Left lung (tissue), 10 donors: ENCODE measurements around the gene OR4K5. TPM values are rescaled to one million over a fixed set of nuclear protein-coding genes. Genes with fewer than 3 reads are reported as not detected.

Experiments used
- ATAC-seq: fragments of 200-7000 bp; cut with Tn5 transposase; one replicate; pipeline ENCODE4 v1.9.1; 2020; ENCODE audit warnings: moderate library complexity
- DNase-seq, 4 donors: peaks; one replicate each; pipeline ENCODE4 v3.0.0-alpha.2; 2013 to 2020
- H3K27ac ChIP-seq, 2 donors: fragments of 200-600 bp; sonication (generic) in 1 of 2; one replicate each; pipeline versions ENCODE4 v1.5.0 to v1.8.0; 2020 to 2021
- H3K27me3 ChIP-seq, 2 donors: fragments of 200-600 bp; sonication (generic) in 1 of 2; one replicate each; pipeline versions ENCODE4 v1.5.0 to v1.8.0; 2020 to 2021
- H3K36me3 ChIP-seq, 2 donors: fragments of 200-600 bp; sonication (generic) in 1 of 2; one replicate each; pipeline versions ENCODE4 v1.5.0 to v1.8.0; 2020 to 2021
- H3K4me1 ChIP-seq, 2 donors: fragments of 200-600 bp; one replicate each; pipeline ENCODE4 v1.8.0; 2021
- H3K4me3 ChIP-seq, 2 donors: fragments of 200-600 bp; sonication (generic) in 1 of 2; one replicate each; pipeline versions ENCODE4 v1.5.0 to v1.8.0; 2020 to 2021; ENCODE audit warnings: mild to moderate bottlenecking in 1 of 2
- H3K9me3 ChIP-seq, 2 donors: fragments of 200-600 bp; sonication (generic) in 1 of 2; one replicate each; pipeline versions ENCODE4 v1.5.0 to v1.8.0; 2020 to 2021
- CTCF ChIP-seq, 2 donors: fragments of 200-600 bp; sonication (generic) in 1 of 2; IDR thresholded peaks; one replicate each; pipeline versions ENCODE4 v1.5.0 to v1.8.0; 2021; ENCODE audit warnings: antibody characterized with exemption in 2 of 2
- intact Hi-C, 2 donors: fragments of 100-400 bp; cut with DNase I; formaldehyde crosslinking; loops; one replicate each; pipeline versions ENCODE4 v1.11.2 to v1.14.2; 2022
- polyA plus RNA-seq, 6 donors: library from polyadenylated mRNA; unstranded; fragments of 120-200 nt; gene quantifications; one replicate each; pipeline ENCODE4 v1.2.1, GENCODE V29; 2013; ENCODE audit not compliant: insufficient read length in 6 of 6
- total RNA-seq, 2 donors: library from RNA; stranded (reverse); fragmentation: NEBNext Ultra II Directional; extraction: Animal tissue kit (Norgen Biotek cat#: 25700); gene quantifications; one replicate each; pipeline ENCODE4 v1.2.1, GENCODE V29; 2021
- donor health status: DM: no; HTN: yes; CAD: no.
- donor health status: DM: no; HTN: no; CAD: no.

The OR4K5 gene
- total and polyA plus RNA-seq, 8 donors, result not detected

- no peak for DNase-seq
- no peak overlapping the region for H3K4me3 ChIP-seq
- no peaks in the 10 kb centered on the region for H3K36me3 ChIP-seq
- intact Hi-C loops, result no loop called here
- ATAC-seq, result no peak
- H3K4me1 ChIP-seq, result no peaks in the 10 kb centered on the region
- H3K9me3 ChIP-seq, result peaks cover 0 to 35% of the 10 kb centered on the region in 2 donors
- H3K27ac ChIP-seq, result no peak overlapping the region
- H3K27me3 ChIP-seq, result no peaks in the 10 kb centered on the region
- TF ChIP-seq CTCF (IDR thresholded peaks at IDR 0.05), result no peak
Measured at GRCh38 chr14:19900999-19901398, 19.4 kb upstream of the OR4K5 start.

- intact Hi-C loops, result no loop called here
- Histone ChIP-seq H3K27ac (no peak overlapping the region), H3K4me1 (no peaks in the 10 kb centered on the region), H3K9me3 (peaks cover 0 to 20% of the 10 kb centered on the region in 2 donors), H3K4me3 (no peak overlapping the region), H3K36me3 (no peaks in the 10 kb centered on the region), H3K27me3 (no peaks in the 10 kb centered on the region)
- TF ChIP-seq CTCF (IDR thresholded peaks at IDR 0.05), result no peak
- DNase-seq (no peak), ATAC-seq (peak; percentile 22)
Measured at GRCh38 chr14:19902409-19902808, 18.0 kb upstream of the OR4K5 start.

GRCh38 chr14:19906665-19907064, 13.7 kb upstream of the OR4K5 start:
- Histone ChIP-seq H3K4me3 (no peak overlapping the region), H3K27ac (no peak overlapping the region), H3K27me3 (no peaks in the 10 kb centered on the region), H3K36me3 (no peaks in the 10 kb centered on the region), H3K4me1 (no peaks in the 10 kb centered on the region), H3K9me3 (peaks cover 0 to 10% of the 10 kb centered on the region in 2 donors)
- intact Hi-C loops, result no loop called here
- DNase-seq, result no peak
- ATAC-seq, result no peak
- TF ChIP-seq CTCF (IDR thresholded peaks at IDR 0.05), result no peak

- Histone ChIP-seq H3K9me3 (peaks cover 0 to 11% of the 10 kb centered on the region in 2 donors), H3K4me1 (no peaks in the 10 kb centered on the region), H3K27ac (no peak overlapping the region), H3K36me3 (no peaks in the 10 kb centered on the region), H3K27me3 (no peaks in the 10 kb centered on the region), H3K4me3 (no peak overlapping the region)
- no peak for TF ChIP-seq CTCF (IDR thresholded peaks at IDR 0.05)
- peak in 1 of 4 donors; percentile 25 for DNase-seq
- ATAC-seq, result no peak
- intact Hi-C loops, result no loop called here
Measured at GRCh38 chr14:19911114-19911513, 9.3 kb upstream of the OR4K5 start.

GRCh38 chr14:19917243-19917642, 3.2 kb upstream of the OR4K5 start:
- no peak for TF ChIP-seq CTCF (IDR thresholded peaks at IDR 0.05)
- Histone ChIP-seq H3K27ac (no peak overlapping the region), H3K27me3 (no peaks in the 10 kb centered on the region), H3K4me3 (no peak overlapping the region), H3K4me1 (no peaks in the 10 kb centered on the region), H3K36me3 (no peaks in the 10 kb centered on the region), H3K9me3 (no peaks in the 10 kb centered on the region)
- intact Hi-C loops, result no loop called here
- ATAC-seq (no peak), DNase-seq (no peak)
